WTC11 (cell line): ENCODE data around the gene PITPNC1. TPM values are rescaled to one million over a fixed set of nuclear protein-coding genes. Genes with fewer than 3 reads are reported as not detected.

ENCODE experiments used
- ATAC-seq: fragments of 200-7000 bp; cut with Tn5 transposase; 2 replicates; pipeline ENCODE4 v1.10.0; 2021; ENCODE audit warnings: mild to moderate bottlenecking, moderate library complexity
- CTCF ChIA-PET: fragments of 300-600 bp; sonication (Branson Sonifier 250); formaldehyde crosslinking; loops from one replicate; lab custom pipeline; 2021; ENCODE audit warnings: antibody characterized with exemption; lab: Charles Lee
- POLR2A ChIA-PET: fragments of 350-600 bp; sonication (Branson Sonifier 250); formaldehyde crosslinking; loops from one replicate; lab custom pipeline; 2021; ENCODE audit warnings: antibody characterized with exemption; lab: Charles Lee
- DNase-seq: peaks from one replicate; pipeline ENCODE4 v3.0.0; 2021; ENCODE audit warnings: low spot score
- H3K27ac Mint-ChIP-seq: 2 replicates; pipeline ENCODE4 v1.8.0; 2021; ENCODE audit warnings: mixed read lengths
- H3K27me3 Mint-ChIP-seq: 2 replicates; pipeline ENCODE4 v1.8.0; 2021; ENCODE audit warnings: low read depth, mild to moderate bottlenecking, moderate library complexity, mixed read lengths
- H3K36me3 Mint-ChIP-seq: 2 replicates; pipeline ENCODE4 v1.8.0; 2021; ENCODE audit warnings: mixed read lengths
- H3K4me1 Mint-ChIP-seq: 2 replicates; pipeline ENCODE4 v1.8.0; 2022; ENCODE audit warnings: mixed read lengths
- H3K4me3 Mint-ChIP-seq: 2 replicates; pipeline ENCODE4 v1.8.0; 2021; ENCODE audit warnings: mild to moderate bottlenecking, moderate library complexity, mixed read lengths
- H3K9me3 Mint-ChIP-seq: 2 replicates; pipeline ENCODE4 v1.8.0; 2021; ENCODE audit warnings: mixed read lengths
- ATF1 ChIP-seq: sonication (generic); formaldehyde crosslinking; IDR thresholded peaks from 2 replicates; pipeline ENCODE4 v1.8.1; 2023; ENCODE audit warnings: mild to moderate bottlenecking, moderate library complexity, missing genetic modification reagents
- CBFB ChIP-seq: sonication (generic); formaldehyde crosslinking; IDR thresholded peaks from 2 replicates; pipeline ENCODE4 v1.8.1; 2022; ENCODE audit warnings: mild to moderate bottlenecking, low read depth, missing genetic modification reagents
- CREB1 ChIP-seq: sonication (generic); formaldehyde crosslinking; IDR thresholded peaks from 2 replicates; pipeline ENCODE4 v1.8.0; 2023; ENCODE audit warnings: mild to moderate bottlenecking, missing genetic modification reagents
- ELF4 ChIP-seq: sonication (generic); formaldehyde crosslinking; IDR thresholded peaks from 2 replicates; pipeline ENCODE4 v1.8.1; 2022; ENCODE audit warnings: low read depth, mild to moderate bottlenecking, moderate library complexity, missing genetic modification reagents
- GABPB1 ChIP-seq: sonication (generic); formaldehyde crosslinking; IDR thresholded peaks from 2 replicates; pipeline ENCODE4 v1.8.1; 2023; ENCODE audit warnings: mild to moderate bottlenecking, missing genetic modification reagents
- HMGA2 ChIP-seq: fragments of 250-450 bp; sonication (Bioruptor Pico); IDR thresholded peaks from 2 replicates; pipeline ENCODE4 v1.4.0; 2021; ENCODE audit warnings: mild to moderate bottlenecking, moderate library complexity
- NFE2L1 ChIP-seq: sonication (generic); formaldehyde crosslinking; IDR thresholded peaks from 2 replicates; pipeline ENCODE4 v1.8.1; 2023; ENCODE audit warnings: missing genetic modification reagents
- NR2C2 ChIP-seq: sonication (generic); formaldehyde crosslinking; IDR thresholded peaks from 2 replicates; pipeline ENCODE4 v1.8.0; 2022; ENCODE audit warnings: mild to moderate bottlenecking, missing genetic modification reagents
- PRRX2 ChIP-seq: fragments of 250-450 bp; sonication (Bioruptor Pico); IDR thresholded peaks from 2 replicates; pipeline ENCODE4 v1.8.0; 2021; ENCODE audit warnings: mild to moderate bottlenecking
- RELA ChIP-seq: sonication (generic); formaldehyde crosslinking; IDR thresholded peaks from 2 replicates; pipeline ENCODE4 v1.8.1; 2022; ENCODE audit warnings: missing genetic modification reagents, mild to moderate bottlenecking, borderline replicate concordance
- RORB ChIP-seq: fragments of 250-450 bp; sonication (Bioruptor Pico); IDR thresholded peaks from 2 replicates; pipeline ENCODE4 v1.9.0; 2021; ENCODE audit warnings: mild to moderate bottlenecking
- TP53 ChIP-seq: sonication (generic); formaldehyde crosslinking; IDR thresholded peaks from 2 replicates; pipeline ENCODE4 v1.8.1; 2023; ENCODE audit warnings: mild to moderate bottlenecking, missing genetic modification reagents
- ZNF138 ChIP-seq: sonication (generic); formaldehyde crosslinking; conservative IDR thresholded peaks from 2 replicates; pipeline ENCODE4 v1.8.1; 2022; ENCODE audit warnings: mild to moderate bottlenecking, moderate library complexity, missing genetic modification reagents
- ZNF219 ChIP-seq: sonication (generic); formaldehyde crosslinking; IDR thresholded peaks from 2 replicates; pipeline ENCODE4 v1.8.0; 2023; ENCODE audit warnings: missing genetic modification reagents, mild to moderate bottlenecking, borderline replicate concordance
- ZNF317 ChIP-seq: sonication (generic); formaldehyde crosslinking; IDR thresholded peaks from 2 replicates; pipeline ENCODE4 v1.8.1; 2023; ENCODE audit warnings: low read depth, mild to moderate bottlenecking, moderate library complexity, missing genetic modification reagents, borderline replicate concordance
- total RNA-seq: library from RNA; stranded (reverse); gene quantifications from 3 replicates; pipeline ENCODE4 v1.2.3, GENCODE V29; 2021
- TF ChIP-seq, protein P1 (sequence below): sonication (generic); formaldehyde crosslinking; conservative IDR thresholded peaks from 2 replicates; pipeline ENCODE4 v1.8.1; 2022; ENCODE audit warnings: mild to moderate bottlenecking, missing genetic modification reagents
- TF ChIP-seq, protein P2 (sequence below): fragments of 250-450 bp; sonication (Bioruptor Pico); IDR thresholded peaks from 2 replicates; pipeline ENCODE4 v1.9.0; 2021; ENCODE audit warnings: mild to moderate bottlenecking, borderline replicate concordance
- TF ChIP-seq, protein P3 (sequence below): fragments of 250-450 bp; sonication (Bioruptor Pico); IDR thresholded peaks from 2 replicates; pipeline ENCODE4 v2.1.2; 2022; ENCODE audit warnings: mild to moderate bottlenecking, moderate library complexity
- TF ChIP-seq, protein P4 (sequence below): sonication (generic); formaldehyde crosslinking; conservative IDR thresholded peaks from 2 replicates; pipeline ENCODE4 v1.8.1; 2023; ENCODE audit warnings: mild to moderate bottlenecking, low read depth, missing genetic modification reagents, moderate library complexity
- TF ChIP-seq, protein P5 (sequence below): sonication (generic); formaldehyde crosslinking; IDR thresholded peaks from 2 replicates; pipeline ENCODE4 v1.8.1; 2022; ENCODE audit warnings: low read depth, missing genetic modification reagents, borderline replicate concordance
- TF ChIP-seq, protein P6 (sequence below): fragments of 250-450 bp; sonication (Bioruptor Pico); conservative IDR thresholded peaks from 2 replicates; pipeline ENCODE4 v1.9.0; 2021; ENCODE audit warnings: mild to moderate bottlenecking
- TF ChIP-seq, protein P7 (sequence below): sonication (generic); formaldehyde crosslinking; IDR thresholded peaks from 2 replicates; pipeline ENCODE4 v1.8.1; 2022; ENCODE audit warnings: low read depth, mild to moderate bottlenecking, moderate library complexity, missing genetic modification reagents, borderline replicate concordance

Gene PITPNC1
- total RNA-seq, 1 experiment from 2014 or later: 39.8 TPM

DNA sequence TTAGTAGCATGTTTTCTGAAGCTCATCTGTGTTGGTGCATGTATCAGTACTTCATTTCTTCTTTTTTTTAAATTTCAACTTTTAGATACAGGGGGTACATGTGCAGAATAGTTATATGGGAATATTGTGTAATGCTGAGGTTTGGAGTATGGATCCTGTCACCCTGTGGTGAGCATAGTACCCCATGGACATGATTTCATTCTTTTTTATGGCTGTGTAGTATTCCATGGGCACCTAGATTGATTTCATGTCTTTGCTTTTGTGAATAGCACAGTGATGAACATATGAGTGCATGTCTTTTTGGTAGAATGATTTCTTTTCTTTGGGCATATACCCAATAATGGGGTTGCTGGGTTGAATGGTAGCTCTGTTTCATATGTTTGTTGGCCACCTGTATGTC lies 285.6 kb downstream of the PITPNC1 start:
- DNase-seq (no peak), ATAC-seq (no peak)
- Mint-ChIP-seq H3K27me3 (no peaks in the 10 kb centered on the region), H3K4me1 (no peaks in the 10 kb centered on the region), H3K27ac (no peak overlapping the region), H3K36me3 (peaks cover 28% of the 10 kb centered on the region), H3K9me3 (peaks cover 32% of the 10 kb centered on the region), H3K4me3 (no peak overlapping the region)
- TF ChIP-seq NFE2L1 (no peak), CREB1 (CRISPR knock-in tag) (no peak), ELF4 (CRISPR knock-in tag) (no peak), CBFB (no peak), HMGA2 (CRISPR knock-in tag) (no peak), ZNF317 (CRISPR knock-in tag) (no peak), TP53 (CRISPR knock-in tag) (no peak), RELA (no peak), ZNF219 (CRISPR knock-in tag) (no peak), ZNF138 (CRISPR knock-in tag) (no peak)
- TF ChIP-seq, protein P1, sequence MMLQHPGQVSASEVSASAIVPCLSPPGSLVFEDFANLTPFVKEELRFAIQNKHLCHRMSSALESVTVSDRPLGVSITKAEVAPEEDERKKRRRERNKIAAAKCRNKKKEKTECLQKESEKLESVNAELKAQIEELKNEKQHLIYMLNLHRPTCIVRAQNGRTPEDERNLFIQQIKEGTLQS (CRISPR knock-in tag): no peak
- TF ChIP-seq, protein P2, sequence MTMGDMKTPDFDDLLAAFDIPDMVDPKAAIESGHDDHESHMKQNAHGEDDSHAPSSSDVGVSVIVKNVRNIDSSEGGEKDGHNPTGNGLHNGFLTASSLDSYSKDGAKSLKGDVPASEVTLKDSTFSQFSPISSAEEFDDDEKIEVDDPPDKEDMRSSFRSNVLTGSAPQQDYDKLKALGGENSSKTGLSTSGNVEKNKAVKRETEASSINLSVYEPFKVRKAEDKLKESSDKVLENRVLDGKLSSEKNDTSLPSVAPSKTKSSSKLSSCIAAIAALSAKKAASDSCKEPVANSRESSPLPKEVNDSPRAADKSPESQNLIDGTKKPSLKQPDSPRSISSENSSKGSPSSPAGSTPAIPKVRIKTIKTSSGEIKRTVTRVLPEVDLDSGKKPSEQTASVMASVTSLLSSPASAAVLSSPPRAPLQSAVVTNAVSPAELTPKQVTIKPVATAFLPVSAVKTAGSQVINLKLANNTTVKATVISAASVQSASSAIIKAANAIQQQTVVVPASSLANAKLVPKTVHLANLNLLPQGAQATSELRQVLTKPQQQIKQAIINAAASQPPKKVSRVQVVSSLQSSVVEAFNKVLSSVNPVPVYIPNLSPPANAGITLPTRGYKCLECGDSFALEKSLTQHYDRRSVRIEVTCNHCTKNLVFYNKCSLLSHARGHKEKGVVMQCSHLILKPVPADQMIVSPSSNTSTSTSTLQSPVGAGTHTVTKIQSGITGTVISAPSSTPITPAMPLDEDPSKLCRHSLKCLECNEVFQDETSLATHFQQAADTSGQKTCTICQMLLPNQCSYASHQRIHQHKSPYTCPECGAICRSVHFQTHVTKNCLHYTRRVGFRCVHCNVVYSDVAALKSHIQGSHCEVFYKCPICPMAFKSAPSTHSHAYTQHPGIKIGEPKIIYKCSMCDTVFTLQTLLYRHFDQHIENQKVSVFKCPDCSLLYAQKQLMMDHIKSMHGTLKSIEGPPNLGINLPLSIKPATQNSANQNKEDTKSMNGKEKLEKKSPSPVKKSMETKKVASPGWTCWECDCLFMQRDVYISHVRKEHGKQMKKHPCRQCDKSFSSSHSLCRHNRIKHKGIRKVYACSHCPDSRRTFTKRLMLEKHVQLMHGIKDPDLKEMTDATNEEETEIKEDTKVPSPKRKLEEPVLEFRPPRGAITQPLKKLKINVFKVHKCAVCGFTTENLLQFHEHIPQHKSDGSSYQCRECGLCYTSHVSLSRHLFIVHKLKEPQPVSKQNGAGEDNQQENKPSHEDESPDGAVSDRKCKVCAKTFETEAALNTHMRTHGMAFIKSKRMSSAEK (CRISPR knock-in tag): no peak
- TF ChIP-seq, protein P3, sequence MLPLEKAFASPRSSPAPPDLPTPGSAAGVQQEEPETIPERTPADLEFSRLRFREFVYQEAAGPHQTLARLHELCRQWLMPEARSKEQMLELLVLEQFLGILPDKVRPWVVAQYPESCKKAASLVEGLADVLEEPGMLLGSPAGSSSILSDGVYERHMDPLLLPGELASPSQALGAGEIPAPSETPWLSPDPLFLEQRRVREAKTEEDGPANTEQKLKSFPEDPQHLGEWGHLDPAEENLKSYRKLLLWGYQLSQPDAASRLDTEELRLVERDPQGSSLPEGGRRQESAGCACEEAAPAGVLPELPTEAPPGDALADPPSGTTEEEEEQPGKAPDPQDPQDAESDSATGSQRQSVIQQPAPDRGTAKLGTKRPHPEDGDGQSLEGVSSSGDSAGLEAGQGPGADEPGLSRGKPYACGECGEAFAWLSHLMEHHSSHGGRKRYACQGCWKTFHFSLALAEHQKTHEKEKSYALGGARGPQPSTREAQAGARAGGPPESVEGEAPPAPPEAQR (CRISPR knock-in tag): no peak
- TF ChIP-seq, protein P4, sequence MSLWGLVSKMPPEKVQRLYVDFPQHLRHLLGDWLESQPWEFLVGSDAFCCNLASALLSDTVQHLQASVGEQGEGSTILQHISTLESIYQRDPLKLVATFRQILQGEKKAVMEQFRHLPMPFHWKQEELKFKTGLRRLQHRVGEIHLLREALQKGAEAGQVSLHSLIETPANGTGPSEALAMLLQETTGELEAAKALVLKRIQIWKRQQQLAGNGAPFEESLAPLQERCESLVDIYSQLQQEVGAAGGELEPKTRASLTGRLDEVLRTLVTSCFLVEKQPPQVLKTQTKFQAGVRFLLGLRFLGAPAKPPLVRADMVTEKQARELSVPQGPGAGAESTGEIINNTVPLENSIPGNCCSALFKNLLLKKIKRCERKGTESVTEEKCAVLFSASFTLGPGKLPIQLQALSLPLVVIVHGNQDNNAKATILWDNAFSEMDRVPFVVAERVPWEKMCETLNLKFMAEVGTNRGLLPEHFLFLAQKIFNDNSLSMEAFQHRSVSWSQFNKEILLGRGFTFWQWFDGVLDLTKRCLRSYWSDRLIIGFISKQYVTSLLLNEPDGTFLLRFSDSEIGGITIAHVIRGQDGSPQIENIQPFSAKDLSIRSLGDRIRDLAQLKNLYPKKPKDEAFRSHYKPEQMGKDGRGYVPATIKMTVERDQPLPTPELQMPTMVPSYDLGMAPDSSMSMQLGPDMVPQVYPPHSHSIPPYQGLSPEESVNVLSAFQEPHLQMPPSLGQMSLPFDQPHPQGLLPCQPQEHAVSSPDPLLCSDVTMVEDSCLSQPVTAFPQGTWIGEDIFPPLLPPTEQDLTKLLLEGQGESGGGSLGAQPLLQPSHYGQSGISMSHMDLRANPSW (CRISPR knock-in tag): no peak
- TF ChIP-seq, protein P5, sequence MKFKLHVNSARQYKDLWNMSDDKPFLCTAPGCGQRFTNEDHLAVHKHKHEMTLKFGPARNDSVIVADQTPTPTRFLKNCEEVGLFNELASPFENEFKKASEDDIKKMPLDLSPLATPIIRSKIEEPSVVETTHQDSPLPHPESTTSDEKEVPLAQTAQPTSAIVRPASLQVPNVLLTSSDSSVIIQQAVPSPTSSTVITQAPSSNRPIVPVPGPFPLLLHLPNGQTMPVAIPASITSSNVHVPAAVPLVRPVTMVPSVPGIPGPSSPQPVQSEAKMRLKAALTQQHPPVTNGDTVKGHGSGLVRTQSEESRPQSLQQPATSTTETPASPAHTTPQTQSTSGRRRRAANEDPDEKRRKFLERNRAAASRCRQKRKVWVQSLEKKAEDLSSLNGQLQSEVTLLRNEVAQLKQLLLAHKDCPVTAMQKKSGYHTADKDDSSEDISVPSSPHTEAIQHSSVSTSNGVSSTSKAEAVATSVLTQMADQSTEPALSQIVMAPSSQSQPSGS (CRISPR knock-in tag): no peak
- ChIA-PET CTCF (no interaction called here), POLR2A (no interaction called here)

DNA sequence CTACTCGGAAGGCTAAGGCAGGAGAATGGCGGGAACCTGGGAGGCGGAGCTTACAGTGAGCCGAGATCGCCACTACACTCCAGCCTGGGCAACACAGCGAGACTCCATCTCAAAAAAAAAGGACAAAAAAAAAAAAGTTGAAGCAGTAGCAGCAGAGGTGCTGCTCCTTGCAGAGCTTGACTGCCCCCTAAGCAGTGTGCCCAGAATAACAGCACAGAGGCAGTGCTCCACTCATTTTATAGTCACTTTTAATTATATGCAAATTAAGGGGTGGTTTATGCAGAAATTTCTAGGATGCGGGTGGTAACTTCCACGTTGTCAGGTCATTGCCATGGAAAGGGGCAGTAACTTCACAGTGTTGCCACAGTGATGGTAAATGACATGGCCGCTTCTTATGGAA lies 286.4 kb downstream of the PITPNC1 start:
- no peak overlapping the region for H3K4me3 Mint-ChIP-seq
- peaks cover 30% of the 10 kb centered on the region for H3K9me3 Mint-ChIP-seq
- CTCF ChIA-PET: no interaction called here
- H3K27me3 Mint-ChIP-seq: no peaks in the 10 kb centered on the region
- DNase-seq (no peak), ATAC-seq (peak; percentile 56)
- H3K36me3 Mint-ChIP-seq: peaks cover 27% of the 10 kb centered on the region
- no peaks in the 10 kb centered on the region for H3K4me1 Mint-ChIP-seq
- POLR2A ChIA-PET: no interaction called here
- H3K27ac Mint-ChIP-seq: no peak overlapping the region
- TF ChIP-seq, protein P6, sequence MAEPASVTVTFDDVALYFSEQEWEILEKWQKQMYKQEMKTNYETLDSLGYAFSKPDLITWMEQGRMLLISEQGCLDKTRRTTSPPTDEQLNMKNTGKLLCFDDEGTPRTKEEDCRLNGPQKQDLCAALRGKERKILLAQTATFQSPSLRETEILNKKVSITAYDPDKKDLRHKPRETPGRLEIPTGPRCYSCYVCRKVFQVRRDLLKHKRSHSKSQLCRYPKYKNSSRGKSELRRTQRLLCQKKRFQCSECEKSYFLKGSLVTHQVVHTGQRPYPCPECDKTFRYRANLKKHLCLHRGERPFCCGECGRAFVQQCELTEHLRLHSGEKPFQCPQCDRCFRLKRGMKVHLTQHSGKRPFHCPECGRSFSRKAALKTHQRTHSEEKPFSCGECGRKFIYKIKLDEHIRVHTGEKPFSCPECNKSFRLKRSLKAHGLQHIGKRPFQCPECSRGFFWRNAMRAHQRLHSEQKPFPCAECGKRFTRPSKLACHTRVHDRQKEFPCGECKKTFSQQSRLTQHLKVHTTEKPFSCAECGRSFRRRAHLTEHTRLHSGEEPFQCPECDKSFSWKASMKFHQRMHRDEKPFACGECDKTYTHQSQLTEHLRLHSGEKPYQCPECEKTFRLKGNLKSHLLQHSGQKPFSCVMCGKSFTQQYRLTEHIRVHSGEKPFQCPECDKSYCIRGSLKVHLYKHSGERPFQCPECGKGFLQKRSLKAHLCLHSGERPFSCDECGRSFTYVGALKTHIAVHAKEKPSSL (CRISPR knock-in tag): no peak
- TF ChIP-seq GABPB1 (no peak), ATF1 (CRISPR knock-in tag) (no peak), RORB (no peak), NR2C2 (CRISPR knock-in tag) (no peak), PRRX2 (CRISPR knock-in tag) (no peak)
- TF ChIP-seq, protein P7, sequence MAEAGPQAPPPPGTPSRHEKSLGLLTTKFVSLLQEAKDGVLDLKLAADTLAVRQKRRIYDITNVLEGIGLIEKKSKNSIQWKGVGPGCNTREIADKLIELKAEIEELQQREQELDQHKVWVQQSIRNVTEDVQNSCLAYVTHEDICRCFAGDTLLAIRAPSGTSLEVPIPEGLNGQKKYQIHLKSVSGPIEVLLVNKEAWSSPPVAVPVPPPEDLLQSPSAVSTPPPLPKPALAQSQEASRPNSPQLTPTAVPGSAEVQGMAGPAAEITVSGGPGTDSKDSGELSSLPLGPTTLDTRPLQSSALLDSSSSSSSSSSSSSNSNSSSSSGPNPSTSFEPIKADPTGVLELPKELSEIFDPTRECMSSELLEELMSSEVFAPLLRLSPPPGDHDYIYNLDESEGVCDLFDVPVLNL (CRISPR knock-in tag): no peak
